Spinal cord (tissue), 10 donors: ENCODE results near the gene CCDC43. TPM values are rescaled to one million over a fixed set of nuclear protein-coding genes. Genes with fewer than 3 reads are reported as not detected.

ENCODE experiments used
- DNase-seq, 6 donors: peaks; one replicate each; pipeline versions ENCODE4 v3.0.0 to v3.0.0-alpha.2; 2013 to 2015; ENCODE audit warnings: low spot score in 6 of 6, low read depth in 4 of 6
- H3K27ac ChIP-seq: one replicate; pipeline ENCODE4 v1.5.1; 2013; ENCODE audit warnings: low read depth, low read length, control low read depth
- H3K27me3 ChIP-seq: one replicate; pipeline ENCODE4 v1.6.1; 2013; ENCODE audit warnings: low read length; ENCODE audit not compliant: control insufficient read depth, insufficient read depth
- H3K36me3 ChIP-seq: one replicate; pipeline ENCODE4 v1.6.1; 2013; ENCODE audit warnings: low read length; ENCODE audit not compliant: control insufficient read depth, insufficient read depth
- H3K4me1 ChIP-seq: one replicate; pipeline ENCODE4 v1.6.1; 2013; ENCODE audit warnings: low read length; ENCODE audit not compliant: control insufficient read depth, insufficient read depth
- H3K4me3 ChIP-seq: one replicate; pipeline ENCODE4 v1.5.1; 2013; ENCODE audit warnings: low read depth, low read length, control low read depth
- H3K9me3 ChIP-seq: one replicate; pipeline ENCODE4 v1.6.1; 2013; ENCODE audit warnings: low read length; ENCODE audit not compliant: control insufficient read depth, insufficient read depth
- WGBS: methylation state at CpG from one replicate; pipeline ENCODE4 v1.1.5; 2013; ENCODE audit warnings: missing lambda C conversion rate; ENCODE audit not compliant: insufficient coverage; 5-methylcytosine and 5-hydroxymethylcytosine counted together
- polyA plus RNA-seq, 2 donors: library from polyadenylated mRNA; unstranded; fragments of 120-200 nt; gene quantifications; one replicate each; pipeline ENCODE4 v1.2.1, GENCODE V29; 2013; ENCODE audit not compliant: insufficient read length in 2 of 2
- small RNA-seq: library from RNA; depleted of rRNA; stranded (forward); fragments of <200 nt; gene quantifications from one replicate; pipeline ENCODE3, GENCODE V24; 2014; ENCODE audit warnings: low replicate concordance
- total RNA-seq, 2 donors: library from RNA; depleted of rRNA in 1 of 2; stranded (reverse); fragments of 120-200 nt in 1 of 2; fragments of >200 nt in 1 of 2; gene quantifications; one replicate each; pipeline versions ENCODE4 v1.2.3 to v1.2.4, GENCODE V29; 2013 to 2014
- donor health status: healthy.

Gene CCDC43
- total and polyA plus RNA-seq, 4 donors = 27.0 to 38.1 (median 34.2) TPM

DNA sequence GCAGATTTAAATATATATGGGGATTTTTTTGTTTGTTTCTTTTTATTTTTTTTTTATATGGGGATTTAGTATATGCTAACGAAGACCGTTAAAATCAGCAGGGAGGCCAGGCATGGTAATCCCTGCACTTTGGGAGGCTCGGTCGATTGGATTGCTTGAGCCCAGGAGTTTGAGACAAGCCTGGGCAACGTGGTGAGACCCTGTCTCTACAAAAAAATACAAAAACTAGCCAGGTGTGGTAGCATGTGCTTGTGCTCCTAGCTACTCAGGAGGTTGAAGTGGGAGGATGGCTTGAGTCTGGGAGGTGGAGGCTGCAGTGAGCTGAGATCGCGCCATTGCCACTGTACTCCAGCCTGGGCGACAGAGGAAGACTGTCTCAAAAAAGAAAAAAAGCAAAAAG is 55.6 kb downstream of the CCDC43 start:
- WGBS = 64% methylated on average over 5 of the region's 8 CpGs
- H3K27me3 ChIP-seq = no peaks in the 10 kb centered on the region
- DNase-seq = no peak
- H3K27ac ChIP-seq = no peak overlapping the region
- no peaks in the 10 kb centered on the region for H3K9me3 ChIP-seq
- no peak overlapping the region for H3K4me3 ChIP-seq
- peaks cover 4% of the 10 kb centered on the region for H3K4me1 ChIP-seq
- H3K36me3 ChIP-seq = no peaks in the 10 kb centered on the region

DNA sequence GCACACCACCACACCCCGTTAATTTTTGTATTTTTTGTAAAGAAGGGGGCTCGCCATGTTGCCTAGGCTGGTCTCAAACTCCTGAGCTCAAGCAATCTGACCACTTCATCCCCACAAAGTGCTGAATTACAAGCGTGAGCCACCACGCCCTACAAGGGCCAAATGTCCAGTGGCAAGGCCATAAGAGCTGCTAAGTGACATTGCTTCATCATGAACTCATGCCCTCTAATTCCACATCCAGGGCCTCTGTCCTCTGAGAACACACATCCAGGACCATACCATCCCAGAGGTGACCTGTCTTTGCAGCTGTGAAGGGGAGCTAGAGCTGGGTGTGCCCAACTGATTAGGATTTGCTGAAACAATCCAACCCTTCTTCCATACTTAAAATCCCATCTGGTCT is 58.9 kb downstream of the CCDC43 start:
- no peaks in the 10 kb centered on the region for H3K9me3 ChIP-seq
- no peaks in the 10 kb centered on the region for H3K36me3 ChIP-seq
- no peaks in the 10 kb centered on the region for H3K27me3 ChIP-seq
- WGBS = 100% methylated on average over 3 of the region's 4 CpGs
- no peak overlapping the region for H3K4me3 ChIP-seq
- no peak overlapping the region for H3K27ac ChIP-seq
- no peak for DNase-seq
- H3K4me1 ChIP-seq = peaks cover 19% of the 10 kb centered on the region

DNA sequence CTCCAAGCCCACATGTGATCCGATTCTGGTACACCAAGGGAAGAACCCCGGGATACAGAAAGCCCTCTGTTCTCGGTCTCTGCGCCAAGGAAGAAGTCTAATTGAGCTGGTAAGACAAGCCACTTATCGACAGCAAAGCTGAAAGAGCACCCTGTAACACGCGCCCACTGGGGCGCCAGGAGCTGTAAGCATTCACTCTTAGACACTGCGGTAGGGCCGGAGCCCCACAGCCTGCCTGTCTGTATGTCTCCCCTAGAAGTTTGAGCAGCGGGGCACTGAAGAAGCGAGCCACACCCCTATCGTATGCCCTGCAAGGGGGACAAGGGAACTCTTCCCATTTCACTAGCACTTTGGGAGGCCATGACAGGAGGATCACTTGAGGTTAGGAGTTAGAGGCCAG is 60.3 kb downstream of the CCDC43 start:
- H3K4me1 ChIP-seq = peaks cover 19% of the 10 kb centered on the region
- no peaks in the 10 kb centered on the region for H3K27me3 ChIP-seq
- no peak overlapping the region for H3K27ac ChIP-seq
- 77% methylated on average over 13 of the region's 13 CpGs for WGBS
- peak in 1 of 6 donors; percentile 37 for DNase-seq
- no peaks in the 10 kb centered on the region for H3K9me3 ChIP-seq
- no peak overlapping the region for H3K4me3 ChIP-seq
- no peaks in the 10 kb centered on the region for H3K36me3 ChIP-seq

DNA sequence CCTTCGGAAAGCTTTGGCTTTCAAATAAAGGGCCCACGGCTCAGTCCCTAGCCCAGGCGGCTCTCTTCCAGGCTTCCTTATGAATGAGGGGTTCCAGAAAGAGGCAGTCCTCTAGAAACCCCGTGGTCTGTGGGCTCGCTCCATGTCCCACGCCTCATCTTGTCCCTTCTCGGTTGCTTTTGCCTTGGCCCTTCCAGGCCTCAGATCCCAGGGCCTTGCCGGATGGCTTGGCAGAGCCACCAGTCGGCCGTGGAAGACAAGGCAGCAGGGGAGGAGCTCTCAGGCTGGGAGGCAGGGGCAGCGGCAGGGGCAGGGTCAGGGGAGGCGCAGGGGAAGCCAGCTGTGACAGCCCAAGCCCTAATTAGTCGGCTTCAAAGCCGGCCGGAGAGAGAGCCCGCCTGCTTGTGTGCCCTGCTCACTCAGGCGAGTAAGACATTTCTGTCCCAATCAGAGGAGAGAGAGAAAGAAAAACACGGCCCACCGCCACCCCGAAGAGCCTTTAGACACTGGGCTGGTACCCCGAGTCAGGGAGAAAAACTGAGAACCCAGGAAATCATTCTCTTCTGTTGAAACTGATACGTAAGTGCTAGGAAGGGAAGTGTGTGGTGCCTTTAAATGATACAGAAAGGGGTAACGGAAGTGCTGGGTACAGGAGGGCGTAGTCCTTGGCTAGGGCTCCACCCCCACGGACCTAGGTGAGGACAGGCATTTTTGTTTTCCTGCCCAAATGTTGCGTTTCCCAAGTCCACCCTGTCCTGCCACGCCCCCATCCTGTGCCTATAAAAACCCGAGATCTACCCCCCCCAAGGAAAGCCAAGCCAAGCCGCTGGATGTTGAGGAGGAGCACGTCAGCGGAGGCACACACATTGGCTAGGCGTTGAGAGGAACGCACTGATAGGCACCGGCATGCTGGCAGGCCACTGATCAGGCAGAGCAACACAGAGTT is 61.1 kb downstream of the CCDC43 start:
- no peak overlapping the region for H3K4me3 ChIP-seq
- H3K27me3 ChIP-seq = no peaks in the 10 kb centered on the region
- peaks cover 19% of the 10 kb centered on the region for H3K4me1 ChIP-seq
- peak in 2 of 6 donors; percentile 68 to 69 for DNase-seq
- no peaks in the 10 kb centered on the region for H3K9me3 ChIP-seq
- 35% methylated on average over 32 of the region's 34 CpGs for WGBS
- peak overlapping the region; percentile 33 for H3K27ac ChIP-seq
- no peaks in the 10 kb centered on the region for H3K36me3 ChIP-seq

DNA sequence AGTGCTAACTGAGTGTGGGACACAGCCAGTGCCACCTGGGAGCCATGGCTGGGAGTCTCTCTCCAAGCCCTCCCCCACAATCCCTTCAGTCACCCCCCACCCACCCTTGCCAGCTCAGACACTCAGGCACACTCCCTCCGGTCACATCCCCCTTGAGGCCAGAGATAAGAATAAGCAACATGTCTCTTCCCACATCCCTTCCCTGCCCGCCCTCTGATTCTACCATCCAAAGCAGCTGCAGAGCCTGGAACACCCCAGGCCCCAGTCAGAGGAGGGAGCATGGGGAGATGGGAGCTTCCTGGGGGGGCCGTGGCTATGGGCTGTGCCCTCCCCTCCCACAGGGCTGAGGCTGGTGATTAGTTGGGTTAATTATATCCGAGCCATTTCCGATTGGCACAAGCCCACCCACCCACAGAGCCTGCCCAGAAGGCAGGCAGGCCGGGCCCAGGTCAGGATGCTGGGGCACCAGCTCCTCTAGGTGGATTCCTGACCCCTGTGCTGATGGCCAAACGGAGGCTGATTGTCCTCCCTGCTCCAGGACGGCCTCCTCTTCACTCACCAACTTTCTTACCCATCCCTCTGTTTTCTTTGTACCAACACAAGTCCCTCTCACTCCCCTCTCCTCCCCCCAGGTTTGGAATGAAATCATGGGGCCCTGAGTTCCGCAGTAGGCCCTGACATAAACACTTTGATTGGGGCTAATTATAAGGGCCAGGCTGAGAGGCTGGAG is 61.9 kb downstream of the CCDC43 start:
- no peaks in the 10 kb centered on the region for H3K27me3 ChIP-seq
- H3K4me3 ChIP-seq = no peak overlapping the region
- peak overlapping the region; percentile 33 for H3K27ac ChIP-seq
- H3K4me1 ChIP-seq = peaks cover 19% of the 10 kb centered on the region
- 53% methylated on average over 5 of the region's 9 CpGs for WGBS
- no peaks in the 10 kb centered on the region for H3K9me3 ChIP-seq
- H3K36me3 ChIP-seq = no peaks in the 10 kb centered on the region
- no peak for DNase-seq

Small RNA genes within 50 kb of the gene (small RNA-seq; reads per million reads assigned to genes)
- gene RN7SL819P (not detected), gene SMCO4P1 (not detected)

Other genes starting within 250 kb of the CCDC43 start
- 10 to 100 TPM; 36.0 to 37.4 TPM for gene GPATCH8, start 186.4 kb downstream of the CCDC43 start, total RNA-seq
- 10 to 100 TPM; 36.4 to 42.0 TPM for gene GPATCH8, start 186.4 kb downstream of the CCDC43 start, polyA plus RNA-seq
- gene FZD2, start 132.3 kb downstream of the CCDC43 start, total RNA-seq = 10 to 100 TPM in 1 of 2 donors, 1 to 10 TPM in 1; 7.4 to 18.3 TPM
- 10 to 100 TPM; 10.4 to 15.5 TPM for gene FZD2, start 132.3 kb downstream of the CCDC43 start, polyA plus RNA-seq
- gene MEIOC, start 33.3 kb downstream of the CCDC43 start, total RNA-seq = under 1 TPM; 0.22 to 0.50 TPM
- gene MEIOC, start 33.3 kb downstream of the CCDC43 start, polyA plus RNA-seq = 1 to 10 TPM; 1.9 to 2.1 TPM
- 1 to 10 TPM; 5.4 to 9.4 TPM for gene DBF4B, start 18.9 kb upstream of the CCDC43 start, total RNA-seq
- gene DBF4B, start 18.9 kb upstream of the CCDC43 start, polyA plus RNA-seq = 10 to 100 TPM; 15.5 to 25.6 TPM
- gene ADAM11, start 69.2 kb upstream of the CCDC43 start, total RNA-seq = 10 to 100 TPM in 1 of 2 donors, 1 to 10 TPM in 1; 9.1 to 16.3 TPM
- gene ADAM11, start 69.2 kb upstream of the CCDC43 start, polyA plus RNA-seq = 10 to 100 TPM; 20.8 to 26.7 TPM
- gene GJC1, start 140.5 kb upstream of the CCDC43 start, total RNA-seq = 10 to 100 TPM; 17.9 to 24.3 TPM
- 10 to 100 TPM; 19.2 to 20.7 TPM for gene GJC1, start 140.5 kb upstream of the CCDC43 start, polyA plus RNA-seq
- 10 to 100 TPM in 1 of 2 donors, 1 to 10 TPM in 1; 5.4 to 18.5 TPM for gene HIGD1B, start 158.1 kb upstream of the CCDC43 start, total RNA-seq
- 10 to 100 TPM in 1 of 2 donors, 1 to 10 TPM in 1; 9.4 to 11.4 TPM for gene HIGD1B, start 158.1 kb upstream of the CCDC43 start, polyA plus RNA-seq
- gene EFTUD2, start 209.7 kb upstream of the CCDC43 start, total RNA-seq = 10 to 100 TPM; 68.0 to 69.4 TPM
- gene EFTUD2, start 209.7 kb upstream of the CCDC43 start, polyA plus RNA-seq = 10 to 100 TPM; 79.2 to 85.0 TPM
- 1,000 to 10,000 TPM; 2,660 to 3,271 TPM for gene GFAP, start 225.7 kb upstream of the CCDC43 start, total RNA-seq
- gene GFAP, start 225.7 kb upstream of the CCDC43 start, polyA plus RNA-seq = 1,000 to 10,000 TPM; 2,649 to 3,418 TPM